ENCODE measurements around the gene TNIK. TPM values are rescaled to one million over a fixed set of nuclear protein-coding genes. Genes with fewer than 3 reads are reported as not detected.

Gene TNIK
- total and polyA plus RNA-seq, 2 experiments from 2014 or later: 14.6 to 34.3 TPM

DNA sequence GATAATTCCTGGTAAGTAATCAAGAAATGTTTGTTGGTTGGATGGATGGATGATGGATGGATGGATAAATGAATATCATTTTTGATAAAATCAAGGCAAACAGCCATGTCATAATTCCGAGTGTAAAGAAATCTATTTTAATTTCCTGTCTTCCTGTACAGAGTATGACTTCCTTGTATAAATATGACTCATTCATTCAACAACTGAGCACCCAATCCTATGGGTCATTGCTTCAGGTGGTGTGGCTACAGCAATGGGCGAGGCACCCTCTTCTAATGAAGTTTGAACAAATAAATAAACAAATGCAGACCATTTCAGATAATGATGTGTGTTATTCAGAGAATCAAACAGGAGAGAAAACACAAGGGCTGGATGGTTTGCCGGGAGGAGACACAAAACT, 198.7 kb downstream of the TNIK start:
- no peaks in the 10 kb centered on the region for H3K36me3 ChIP-seq (ENCODE audit: insufficient read depth)
- DNase-seq (ENCODE audit: low spot score) (no peak), ATAC-seq (no peak)
- H3K4me3 Mint-ChIP-seq: no peak overlapping the region
- H3K9me3 Mint-ChIP-seq: no peaks in the 10 kb centered on the region; the same call in 2 of the 3 replicates
- no peaks in the 10 kb centered on the region for H3K36me3 Mint-ChIP-seq (ENCODE audit: low read depth)
- no peaks in the 10 kb centered on the region for H3F3A ChIP-seq (replicated peaks; ENCODE audit: low read depth)
- no peak overlapping the region for H3K4me3 ChIP-seq
- no peak overlapping the region for H3K4me2 ChIP-seq
- no peaks in the 10 kb centered on the region for H4K20me1 ChIP-seq (replicated peaks; ENCODE audit: insufficient read depth)
- H3K4me1 ChIP-seq (ENCODE audit: insufficient read depth): peaks cover 30% of the 10 kb centered on the region
- H3K4me1 Mint-ChIP-seq: peaks cover 38% of the 10 kb centered on the region
- H3K27ac Mint-ChIP-seq: no peak overlapping the region
- no peak for TF ChIP-seq ZNF331 (CRISPR knock-in tag; IDR thresholded peaks at IDR 0.05; ENCODE audit: low read depth)
- TF ChIP-seq EZH2 (IDR thresholded peaks at IDR 0.05; ENCODE audit: low read depth, unreplicated experiment): no peak
- TF ChIP-seq, protein P1, sequence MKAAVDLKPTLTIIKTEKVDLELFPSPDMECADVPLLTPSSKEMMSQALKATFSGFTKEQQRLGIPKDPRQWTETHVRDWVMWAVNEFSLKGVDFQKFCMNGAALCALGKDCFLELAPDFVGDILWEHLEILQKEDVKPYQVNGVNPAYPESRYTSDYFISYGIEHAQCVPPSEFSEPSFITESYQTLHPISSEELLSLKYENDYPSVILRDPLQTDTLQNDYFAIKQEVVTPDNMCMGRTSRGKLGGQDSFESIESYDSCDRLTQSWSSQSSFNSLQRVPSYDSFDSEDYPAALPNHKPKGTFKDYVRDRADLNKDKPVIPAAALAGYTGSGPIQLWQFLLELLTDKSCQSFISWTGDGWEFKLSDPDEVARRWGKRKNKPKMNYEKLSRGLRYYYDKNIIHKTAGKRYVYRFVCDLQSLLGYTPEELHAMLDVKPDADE (IDR thresholded peaks at IDR 0.05): no peak
- TF ChIP-seq CREB1 (CRISPR knock-in tag; IDR thresholded peaks at IDR 0.05; ENCODE audit: low read depth): no peak
- TF ChIP-seq, protein P2, sequence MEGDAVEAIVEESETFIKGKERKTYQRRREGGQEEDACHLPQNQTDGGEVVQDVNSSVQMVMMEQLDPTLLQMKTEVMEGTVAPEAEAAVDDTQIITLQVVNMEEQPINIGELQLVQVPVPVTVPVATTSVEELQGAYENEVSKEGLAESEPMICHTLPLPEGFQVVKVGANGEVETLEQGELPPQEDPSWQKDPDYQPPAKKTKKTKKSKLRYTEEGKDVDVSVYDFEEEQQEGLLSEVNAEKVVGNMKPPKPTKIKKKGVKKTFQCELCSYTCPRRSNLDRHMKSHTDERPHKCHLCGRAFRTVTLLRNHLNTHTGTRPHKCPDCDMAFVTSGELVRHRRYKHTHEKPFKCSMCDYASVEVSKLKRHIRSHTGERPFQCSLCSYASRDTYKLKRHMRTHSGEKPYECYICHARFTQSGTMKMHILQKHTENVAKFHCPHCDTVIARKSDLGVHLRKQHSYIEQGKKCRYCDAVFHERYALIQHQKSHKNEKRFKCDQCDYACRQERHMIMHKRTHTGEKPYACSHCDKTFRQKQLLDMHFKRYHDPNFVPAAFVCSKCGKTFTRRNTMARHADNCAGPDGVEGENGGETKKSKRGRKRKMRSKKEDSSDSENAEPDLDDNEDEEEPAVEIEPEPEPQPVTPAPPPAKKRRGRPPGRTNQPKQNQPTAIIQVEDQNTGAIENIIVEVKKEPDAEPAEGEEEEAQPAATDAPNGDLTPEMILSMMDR (conservative IDR thresholded peaks at IDR 0.05; ENCODE audit: low read depth in 2 of 2): no peak
- TF ChIP-seq JUNB (IDR thresholded peaks at IDR 0.05; ENCODE audit: unreplicated experiment): no peak
- no peak for TF ChIP-seq STAT1 (IDR thresholded peaks at IDR 0.05; ENCODE audit: unreplicated experiment)
- H3K79me2 ChIP-seq (replicated peaks; ENCODE audit: insufficient read depth): peaks cover 40% of the 10 kb centered on the region
- H3K27me3 ChIP-seq (ENCODE audit: insufficient read depth): no peaks in the 10 kb centered on the region
- H2AFZ ChIP-seq: no peak overlapping the region
- no peak overlapping the region for H3K27ac ChIP-seq (ENCODE audit: low read depth)
- H3K27me3 Mint-ChIP-seq (ENCODE audit: insufficient read depth, low read depth, poor library complexity): peaks cover 5% of the 10 kb centered on the region
- H3K9me2 ChIP-seq (ENCODE audit: insufficient read depth): peaks cover 2% of the 10 kb centered on the region

DNA sequence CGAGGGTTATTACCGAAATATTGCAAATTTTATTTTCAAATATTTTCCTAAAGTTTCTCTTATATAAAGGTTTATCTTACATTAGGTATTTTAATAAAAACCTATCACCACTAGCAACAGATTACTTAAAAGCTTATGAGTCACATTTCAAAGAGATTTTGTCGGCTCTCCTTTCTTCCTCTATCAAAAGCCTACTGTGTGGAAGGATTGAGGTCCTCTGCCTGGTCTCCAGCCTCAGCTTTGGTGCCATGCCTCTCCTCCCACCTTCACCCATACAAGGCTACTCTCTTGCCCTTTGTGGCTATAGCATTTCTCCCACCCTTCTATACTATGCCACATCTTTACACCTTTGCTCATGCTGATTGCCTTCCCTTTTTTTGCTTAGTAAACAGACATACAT, 199.3 kb downstream of the TNIK start:
- no peak for DNase-seq (ENCODE audit: low spot score)
- H3K36me3 Mint-ChIP-seq (ENCODE audit: low read depth): no peaks in the 10 kb centered on the region
- Histone ChIP-seq H3K27ac (ENCODE audit: low read depth) (no peak overlapping the region), H3K4me3 (no peak overlapping the region), H3K4me1 (ENCODE audit: insufficient read depth) (peaks cover 24% of the 10 kb centered on the region), H2AFZ (no peak overlapping the region), H4K20me1 (replicated peaks; ENCODE audit: insufficient read depth) (no peaks in the 10 kb centered on the region), H3K27me3 (ENCODE audit: insufficient read depth) (no peaks in the 10 kb centered on the region), H3K79me2 (replicated peaks; ENCODE audit: insufficient read depth) (peaks cover 40% of the 10 kb centered on the region), H3K36me3 (ENCODE audit: insufficient read depth) (no peaks in the 10 kb centered on the region), H3F3A (replicated peaks; ENCODE audit: low read depth) (no peaks in the 10 kb centered on the region), H3K9me2 (ENCODE audit: insufficient read depth) (peaks cover 2% of the 10 kb centered on the region), H3K4me2 (no peak overlapping the region)
- H3K4me1 Mint-ChIP-seq: peaks cover 38% of the 10 kb centered on the region
- no peak overlapping the region for H3K4me3 Mint-ChIP-seq
- peaks cover 5% of the 10 kb centered on the region for H3K27me3 Mint-ChIP-seq (ENCODE audit: insufficient read depth, low read depth, poor library complexity)
- ATAC-seq: no peak
- H3K27ac Mint-ChIP-seq: no peak overlapping the region
- no peak for TF ChIP-seq EZH2 (IDR thresholded peaks at IDR 0.05; ENCODE audit: low read depth, unreplicated experiment)
- H3K9me3 Mint-ChIP-seq: no peaks in the 10 kb centered on the region; the same call in 2 of the 3 replicates

DNA sequence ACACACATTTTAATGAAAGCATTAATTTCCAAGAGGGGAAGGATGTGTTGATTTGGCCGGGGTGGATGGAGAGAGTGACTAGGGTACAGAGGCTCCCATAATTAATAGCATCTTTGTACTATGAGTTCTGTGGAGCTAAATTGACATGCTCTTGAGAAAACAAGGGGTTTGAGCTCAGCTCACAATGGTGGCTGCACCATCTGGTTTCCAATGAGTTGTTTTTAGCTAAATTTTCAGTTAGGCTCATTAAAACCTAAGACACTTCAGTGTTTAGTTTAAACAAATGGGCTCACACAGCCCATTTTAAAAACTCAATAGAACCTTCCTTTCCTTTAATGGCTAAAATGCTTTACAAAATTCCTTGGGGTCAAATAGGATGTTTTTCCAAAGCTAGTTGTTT, 199.7 kb downstream of the TNIK start:
- TF ChIP-seq ZNF331 (CRISPR knock-in tag; IDR thresholded peaks at IDR 0.05; ENCODE audit: low read depth): no peak
- TF ChIP-seq EZH2 (IDR thresholded peaks at IDR 0.05; ENCODE audit: low read depth, unreplicated experiment): no peak
- TF ChIP-seq, protein P1 (IDR thresholded peaks at IDR 0.05): no peak
- TF ChIP-seq, protein P2 (conservative IDR thresholded peaks at IDR 0.05; ENCODE audit: low read depth in 2 of 2): no peak
- TF ChIP-seq ZNF114 (CRISPR knock-in tag; IDR thresholded peaks at IDR 0.05): no peak
- Histone ChIP-seq H2AFZ (no peak overlapping the region), H3K36me3 (ENCODE audit: insufficient read depth) (no peaks in the 10 kb centered on the region), H3K9me2 (ENCODE audit: insufficient read depth) (peaks cover 2% of the 10 kb centered on the region), H3K4me1 (ENCODE audit: insufficient read depth) (peaks cover 20% of the 10 kb centered on the region), H3K4me2 (no peak overlapping the region), H3K79me2 (replicated peaks; ENCODE audit: insufficient read depth) (peaks cover 40% of the 10 kb centered on the region), H3K4me3 (no peak overlapping the region), H3F3A (replicated peaks; ENCODE audit: low read depth) (no peaks in the 10 kb centered on the region), H4K20me1 (replicated peaks; ENCODE audit: insufficient read depth) (no peaks in the 10 kb centered on the region), H3K27ac (ENCODE audit: low read depth) (no peak overlapping the region), H3K27me3 (ENCODE audit: insufficient read depth) (no peaks in the 10 kb centered on the region)
- no peak for ATAC-seq
- H3K4me3 Mint-ChIP-seq: no peak overlapping the region
- no peaks in the 10 kb centered on the region; the same call in 2 of the 3 replicates for H3K9me3 Mint-ChIP-seq
- no peaks in the 10 kb centered on the region for H3K36me3 Mint-ChIP-seq (ENCODE audit: low read depth)
- H3K27me3 Mint-ChIP-seq (ENCODE audit: insufficient read depth, low read depth, poor library complexity): peaks cover 2% of the 10 kb centered on the region
- no peak overlapping the region for H3K27ac Mint-ChIP-seq
- H3K4me1 Mint-ChIP-seq: peaks cover 36% of the 10 kb centered on the region
- DNase-seq (ENCODE audit: low spot score): no peak
